ENCODE measurements around the gene REXO4. TPM values are rescaled to one million over a fixed set of nuclear protein-coding genes. Genes with fewer than 3 reads are reported as not detected.

Gene REXO4
- total RNA-seq, 1 experiment from 2014 or later, result 38.6 TPM

DNA sequence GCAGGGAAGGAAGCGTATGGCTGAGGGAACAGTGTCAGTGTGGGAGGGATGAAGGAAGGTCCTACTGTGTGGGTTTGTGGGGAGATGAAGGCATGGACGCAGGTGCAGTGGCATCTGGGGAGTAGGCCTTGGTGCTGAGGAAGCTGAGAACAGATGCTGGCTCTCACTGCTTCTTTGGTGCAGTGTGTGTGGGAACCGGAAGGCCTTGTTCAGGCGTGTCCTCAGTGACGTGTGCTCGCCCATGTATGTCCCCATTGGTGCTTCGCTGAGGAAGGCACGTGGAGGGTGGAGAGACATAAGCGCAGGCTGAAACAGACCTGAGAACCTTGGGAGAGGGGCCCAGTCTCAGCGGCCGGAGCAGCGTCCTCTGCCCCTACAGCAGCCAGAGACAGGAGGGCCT is 23.1 kb upstream of the REXO4 start (continued):
- TF ChIP-seq, protein P1, sequence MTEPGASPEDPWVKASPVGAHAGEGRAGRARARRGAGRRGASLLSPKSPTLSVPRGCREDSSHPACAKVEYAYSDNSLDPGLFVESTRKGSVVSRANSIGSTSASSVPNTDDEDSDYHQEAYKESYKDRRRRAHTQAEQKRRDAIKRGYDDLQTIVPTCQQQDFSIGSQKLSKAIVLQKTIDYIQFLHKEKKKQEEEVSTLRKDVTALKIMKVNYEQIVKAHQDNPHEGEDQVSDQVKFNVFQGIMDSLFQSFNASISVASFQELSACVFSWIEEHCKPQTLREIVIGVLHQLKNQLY (CRISPR knock-in tag; IDR thresholded peaks at IDR 0.05), result no peak
- TF ChIP-seq, protein P2, sequence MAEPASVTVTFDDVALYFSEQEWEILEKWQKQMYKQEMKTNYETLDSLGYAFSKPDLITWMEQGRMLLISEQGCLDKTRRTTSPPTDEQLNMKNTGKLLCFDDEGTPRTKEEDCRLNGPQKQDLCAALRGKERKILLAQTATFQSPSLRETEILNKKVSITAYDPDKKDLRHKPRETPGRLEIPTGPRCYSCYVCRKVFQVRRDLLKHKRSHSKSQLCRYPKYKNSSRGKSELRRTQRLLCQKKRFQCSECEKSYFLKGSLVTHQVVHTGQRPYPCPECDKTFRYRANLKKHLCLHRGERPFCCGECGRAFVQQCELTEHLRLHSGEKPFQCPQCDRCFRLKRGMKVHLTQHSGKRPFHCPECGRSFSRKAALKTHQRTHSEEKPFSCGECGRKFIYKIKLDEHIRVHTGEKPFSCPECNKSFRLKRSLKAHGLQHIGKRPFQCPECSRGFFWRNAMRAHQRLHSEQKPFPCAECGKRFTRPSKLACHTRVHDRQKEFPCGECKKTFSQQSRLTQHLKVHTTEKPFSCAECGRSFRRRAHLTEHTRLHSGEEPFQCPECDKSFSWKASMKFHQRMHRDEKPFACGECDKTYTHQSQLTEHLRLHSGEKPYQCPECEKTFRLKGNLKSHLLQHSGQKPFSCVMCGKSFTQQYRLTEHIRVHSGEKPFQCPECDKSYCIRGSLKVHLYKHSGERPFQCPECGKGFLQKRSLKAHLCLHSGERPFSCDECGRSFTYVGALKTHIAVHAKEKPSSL (CRISPR knock-in tag; conservative IDR thresholded peaks at IDR 0.05), result no peak
- no peak for TF ChIP-seq ETV6 (CRISPR knock-in tag; IDR thresholded peaks at IDR 0.05)

DNA sequence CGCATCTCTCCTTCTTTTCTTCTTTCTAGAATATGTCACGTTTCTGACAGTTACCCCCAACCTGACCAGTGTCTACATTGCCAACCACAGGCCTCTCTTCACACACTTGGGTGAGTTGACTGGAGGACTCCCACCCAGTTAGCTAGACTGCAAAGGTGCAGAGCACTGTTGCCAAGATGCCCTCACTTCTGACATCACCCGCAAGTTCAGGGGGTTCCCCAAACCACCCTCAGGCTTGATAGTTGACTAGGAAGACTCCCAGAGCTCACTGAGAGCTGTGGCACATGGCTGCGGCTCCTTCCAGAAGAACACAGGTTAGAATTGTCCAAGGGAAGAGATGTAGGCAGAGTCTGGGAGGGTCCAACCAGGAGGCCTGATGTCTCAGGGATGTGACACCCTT is 21.5 kb upstream of the REXO4 start:
- no peaks in the 10 kb centered on the region for H3K36me3 Mint-ChIP-seq
- CTCF ChIA-PET, result interaction anchor here (1.7 kb wide), 1 partner anchor 20 kb away, joined by 7 read pairs; the partner anchor contains the start of gene CACFD1
- DNase-seq (ENCODE audit: low spot score), result no peak

DNA sequence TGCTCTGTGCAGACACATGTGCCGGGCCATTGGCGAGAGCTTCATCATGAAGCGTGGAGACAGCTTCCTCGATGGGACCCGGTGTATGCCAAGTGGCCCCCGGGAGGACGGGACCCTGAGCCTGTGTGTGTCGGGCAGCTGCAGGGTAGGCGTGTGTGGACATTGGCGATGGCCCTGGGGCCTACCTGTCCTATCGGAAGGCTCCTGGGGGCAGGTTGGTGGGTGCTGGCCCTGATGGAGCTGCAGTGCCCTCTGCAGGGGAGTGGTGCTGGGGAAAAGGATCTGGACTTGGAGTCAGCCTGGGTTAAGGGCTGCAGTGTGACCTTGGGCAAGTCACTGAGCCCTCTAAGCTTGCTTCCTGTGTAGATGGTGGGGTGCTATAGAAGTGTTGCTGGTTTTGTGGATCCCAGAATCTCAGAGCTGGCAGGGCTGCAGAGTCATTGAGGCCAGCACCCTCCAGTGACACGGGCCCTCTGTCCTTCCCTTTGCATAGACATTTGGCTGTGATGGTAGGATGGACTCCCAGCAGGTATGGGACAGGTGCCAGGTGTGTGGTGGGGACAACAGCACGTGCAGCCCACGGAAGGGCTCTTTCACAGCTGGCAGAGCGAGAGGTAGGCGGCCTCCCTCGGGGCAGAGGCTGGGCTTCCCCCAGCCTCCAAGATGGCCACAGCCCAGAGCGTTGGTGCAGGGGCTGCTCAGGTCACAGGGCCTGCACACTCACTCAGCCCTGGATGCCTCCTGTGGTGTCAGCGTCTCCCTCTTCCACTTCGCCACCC is 20.1 kb upstream of the REXO4 start:
- ATAC-seq (peak; percentile 82), DNase-seq (ENCODE audit: low spot score) (peak; percentile 63)
- no peaks in the 10 kb centered on the region for H3K4me1 Mint-ChIP-seq
- CTCF ChIA-PET, result interaction anchor here (0.6 to 2.1 kb wide), 16 partner anchors 9 to 1128 kb away, joined by 3 to 15 read pairs (median 4); partner anchors contain the start of genes ADAMTS13 and CACFD1
- POLR2A ChIA-PET, result no interaction called here
- no peak overlapping the region for H3K4me3 Mint-ChIP-seq
- TF ChIP-seq ZNF121 (CRISPR knock-in tag; IDR thresholded peaks at IDR 0.05) (peak; percentile 93), NFATC4 (CRISPR knock-in tag; IDR thresholded peaks at IDR 0.05) (no peak), ZNF138 (CRISPR knock-in tag; conservative IDR thresholded peaks at IDR 0.05) (no peak), ZNF396 (CRISPR knock-in tag; IDR thresholded peaks at IDR 0.05; ENCODE audit: borderline replicate concordance) (no peak), ATF1 (CRISPR knock-in tag; IDR thresholded peaks at IDR 0.05) (no peak)
- TF ChIP-seq, protein P3, sequence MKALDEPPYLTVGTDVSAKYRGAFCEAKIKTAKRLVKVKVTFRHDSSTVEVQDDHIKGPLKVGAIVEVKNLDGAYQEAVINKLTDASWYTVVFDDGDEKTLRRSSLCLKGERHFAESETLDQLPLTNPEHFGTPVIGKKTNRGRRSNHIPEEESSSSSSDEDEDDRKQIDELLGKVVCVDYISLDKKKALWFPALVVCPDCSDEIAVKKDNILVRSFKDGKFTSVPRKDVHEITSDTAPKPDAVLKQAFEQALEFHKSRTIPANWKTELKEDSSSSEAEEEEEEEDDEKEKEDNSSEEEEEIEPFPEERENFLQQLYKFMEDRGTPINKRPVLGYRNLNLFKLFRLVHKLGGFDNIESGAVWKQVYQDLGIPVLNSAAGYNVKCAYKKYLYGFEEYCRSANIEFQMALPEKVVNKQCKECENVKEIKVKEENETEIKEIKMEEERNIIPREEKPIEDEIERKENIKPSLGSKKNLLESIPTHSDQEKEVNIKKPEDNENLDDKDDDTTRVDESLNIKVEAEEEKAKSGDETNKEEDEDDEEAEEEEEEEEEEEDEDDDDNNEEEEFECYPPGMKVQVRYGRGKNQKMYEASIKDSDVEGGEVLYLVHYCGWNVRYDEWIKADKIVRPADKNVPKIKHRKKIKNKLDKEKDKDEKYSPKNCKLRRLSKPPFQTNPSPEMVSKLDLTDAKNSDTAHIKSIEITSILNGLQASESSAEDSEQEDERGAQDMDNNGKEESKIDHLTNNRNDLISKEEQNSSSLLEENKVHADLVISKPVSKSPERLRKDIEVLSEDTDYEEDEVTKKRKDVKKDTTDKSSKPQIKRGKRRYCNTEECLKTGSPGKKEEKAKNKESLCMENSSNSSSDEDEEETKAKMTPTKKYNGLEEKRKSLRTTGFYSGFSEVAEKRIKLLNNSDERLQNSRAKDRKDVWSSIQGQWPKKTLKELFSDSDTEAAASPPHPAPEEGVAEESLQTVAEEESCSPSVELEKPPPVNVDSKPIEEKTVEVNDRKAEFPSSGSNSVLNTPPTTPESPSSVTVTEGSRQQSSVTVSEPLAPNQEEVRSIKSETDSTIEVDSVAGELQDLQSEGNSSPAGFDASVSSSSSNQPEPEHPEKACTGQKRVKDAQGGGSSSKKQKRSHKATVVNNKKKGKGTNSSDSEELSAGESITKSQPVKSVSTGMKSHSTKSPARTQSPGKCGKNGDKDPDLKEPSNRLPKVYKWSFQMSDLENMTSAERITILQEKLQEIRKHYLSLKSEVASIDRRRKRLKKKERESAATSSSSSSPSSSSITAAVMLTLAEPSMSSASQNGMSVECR (CRISPR knock-in tag; IDR thresholded peaks at IDR 0.05; ENCODE audit: borderline replicate concordance), result no peak
- TF ChIP-seq, protein P4, sequence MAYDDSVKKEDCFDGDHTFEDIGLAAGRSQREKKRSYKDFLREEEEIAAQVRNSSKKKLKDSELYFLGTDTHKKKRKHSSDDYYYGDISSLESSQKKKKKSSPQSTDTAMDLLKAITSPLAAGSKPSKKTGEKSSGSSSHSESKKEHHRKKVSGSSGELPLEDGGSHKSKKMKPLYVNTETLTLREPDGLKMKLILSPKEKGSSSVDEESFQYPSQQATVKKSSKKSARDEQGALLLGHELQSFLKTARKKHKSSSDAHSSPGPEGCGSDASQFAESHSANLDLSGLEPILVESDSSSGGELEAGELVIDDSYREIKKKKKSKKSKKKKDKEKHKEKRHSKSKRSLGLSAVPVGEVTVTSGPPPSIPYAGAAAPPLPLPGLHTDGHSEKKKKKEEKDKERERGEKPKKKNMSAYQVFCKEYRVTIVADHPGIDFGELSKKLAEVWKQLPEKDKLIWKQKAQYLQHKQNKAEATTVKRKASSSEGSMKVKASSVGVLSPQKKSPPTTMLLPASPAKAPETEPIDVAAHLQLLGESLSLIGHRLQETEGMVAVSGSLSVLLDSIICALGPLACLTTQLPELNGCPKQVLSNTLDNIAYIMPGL (CRISPR knock-in tag; IDR thresholded peaks at IDR 0.05), result no peak
- TF ChIP-seq, protein P5, sequence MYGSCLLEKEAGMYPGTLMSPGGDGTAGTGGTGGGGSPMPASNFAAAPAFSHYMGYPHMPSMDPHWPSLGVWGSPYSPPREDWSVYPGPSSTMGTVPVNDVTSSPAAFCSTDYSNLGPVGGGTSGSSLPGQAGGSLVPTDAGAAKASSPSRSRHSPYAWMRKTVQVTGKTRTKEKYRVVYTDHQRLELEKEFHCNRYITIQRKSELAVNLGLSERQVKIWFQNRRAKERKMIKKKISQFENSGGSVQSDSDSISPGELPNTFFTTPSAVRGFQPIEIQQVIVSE (CRISPR knock-in tag; IDR thresholded peaks at IDR 0.05; ENCODE audit: borderline replicate concordance), result no peak
- no peak overlapping the region for H3K27ac Mint-ChIP-seq
- H3K9me3 Mint-ChIP-seq, result no peaks in the 10 kb centered on the region
- H3K27me3 Mint-ChIP-seq (ENCODE audit: low read depth), result no peaks in the 10 kb centered on the region
- no peaks in the 10 kb centered on the region for H3K36me3 Mint-ChIP-seq

More for the DNA sequence above, 21.5 kb upstream of the REXO4 start:
- TF ChIP-seq SP1 (CRISPR knock-in tag; conservative IDR thresholded peaks at IDR 0.05) (no peak), PRRX2 (CRISPR knock-in tag; IDR thresholded peaks at IDR 0.05) (no peak), FOXJ3 (CRISPR knock-in tag; IDR thresholded peaks at IDR 0.05; ENCODE audit: borderline replicate concordance) (no peak), NFE2L1 (CRISPR knock-in tag; IDR thresholded peaks at IDR 0.05) (no peak), ZNF219 (CRISPR knock-in tag; IDR thresholded peaks at IDR 0.05; ENCODE audit: borderline replicate concordance) (no peak), ZNF232 (CRISPR knock-in tag; IDR thresholded peaks at IDR 0.05) (no peak), CREM (CRISPR knock-in tag; IDR thresholded peaks at IDR 0.05) (no peak), TEAD1 (CRISPR knock-in tag; IDR thresholded peaks at IDR 0.05) (no peak)
- TF ChIP-seq, protein P6, sequence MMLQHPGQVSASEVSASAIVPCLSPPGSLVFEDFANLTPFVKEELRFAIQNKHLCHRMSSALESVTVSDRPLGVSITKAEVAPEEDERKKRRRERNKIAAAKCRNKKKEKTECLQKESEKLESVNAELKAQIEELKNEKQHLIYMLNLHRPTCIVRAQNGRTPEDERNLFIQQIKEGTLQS (CRISPR knock-in tag; conservative IDR thresholded peaks at IDR 0.05), result no peak
- TF ChIP-seq, protein P7, sequence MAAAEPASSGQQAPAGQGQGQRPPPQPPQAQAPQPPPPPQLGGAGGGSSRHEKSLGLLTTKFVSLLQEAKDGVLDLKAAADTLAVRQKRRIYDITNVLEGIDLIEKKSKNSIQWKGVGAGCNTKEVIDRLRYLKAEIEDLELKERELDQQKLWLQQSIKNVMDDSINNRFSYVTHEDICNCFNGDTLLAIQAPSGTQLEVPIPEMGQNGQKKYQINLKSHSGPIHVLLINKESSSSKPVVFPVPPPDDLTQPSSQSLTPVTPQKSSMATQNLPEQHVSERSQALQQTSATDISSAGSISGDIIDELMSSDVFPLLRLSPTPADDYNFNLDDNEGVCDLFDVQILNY (CRISPR knock-in tag; IDR thresholded peaks at IDR 0.05), result no peak
- TF ChIP-seq, protein P8, sequence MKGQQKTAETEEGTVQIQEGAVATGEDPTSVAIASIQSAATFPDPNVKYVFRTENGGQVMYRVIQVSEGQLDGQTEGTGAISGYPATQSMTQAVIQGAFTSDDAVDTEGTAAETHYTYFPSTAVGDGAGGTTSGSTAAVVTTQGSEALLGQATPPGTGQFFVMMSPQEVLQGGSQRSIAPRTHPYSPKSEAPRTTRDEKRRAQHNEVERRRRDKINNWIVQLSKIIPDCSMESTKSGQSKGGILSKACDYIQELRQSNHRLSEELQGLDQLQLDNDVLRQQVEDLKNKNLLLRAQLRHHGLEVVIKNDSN (CRISPR knock-in tag; IDR thresholded peaks at IDR 0.05), result no peak
- Mint-ChIP-seq H3K4me3 (no peak overlapping the region), H3K9me3 (no peaks in the 10 kb centered on the region), H3K4me1 (no peaks in the 10 kb centered on the region), H3K27ac (no peak overlapping the region), H3K27me3 (ENCODE audit: low read depth) (no peaks in the 10 kb centered on the region)
- POLR2A ChIA-PET, result no interaction called here
- ATAC-seq, result no peak
